WTC11 (cell line): Measurements from ENCODE around the gene STIM2. TPM values are rescaled to one million over a fixed set of nuclear protein-coding genes. Genes with fewer than 3 reads are reported as not detected.

ENCODE experiments used
- ATAC-seq: fragments of 200-7000 bp; cut with Tn5 transposase; 2 replicates; pipeline ENCODE4 v1.10.0; 2021; ENCODE audit warnings: mild to moderate bottlenecking, moderate library complexity
- CTCF ChIA-PET: fragments of 300-600 bp; sonication (Branson Sonifier 250); formaldehyde crosslinking; loops from one replicate; lab custom pipeline; 2021; ENCODE audit warnings: antibody characterized with exemption; lab: Charles Lee
- POLR2A ChIA-PET: fragments of 350-600 bp; sonication (Branson Sonifier 250); formaldehyde crosslinking; loops from one replicate; lab custom pipeline; 2021; ENCODE audit warnings: antibody characterized with exemption; lab: Charles Lee
- DNase-seq: peaks from one replicate; pipeline ENCODE4 v3.0.0; 2021; ENCODE audit warnings: low spot score
- H3K27ac Mint-ChIP-seq: 2 replicates; pipeline ENCODE4 v1.8.0; 2021; ENCODE audit warnings: mixed read lengths
- H3K27me3 Mint-ChIP-seq: 2 replicates; pipeline ENCODE4 v1.8.0; 2021; ENCODE audit warnings: low read depth, mild to moderate bottlenecking, moderate library complexity, mixed read lengths
- H3K36me3 Mint-ChIP-seq: 2 replicates; pipeline ENCODE4 v1.8.0; 2021; ENCODE audit warnings: mixed read lengths
- H3K4me1 Mint-ChIP-seq: 2 replicates; pipeline ENCODE4 v1.8.0; 2022; ENCODE audit warnings: mixed read lengths
- H3K4me3 Mint-ChIP-seq: 2 replicates; pipeline ENCODE4 v1.8.0; 2021; ENCODE audit warnings: mild to moderate bottlenecking, moderate library complexity, mixed read lengths
- H3K9me3 Mint-ChIP-seq: 2 replicates; pipeline ENCODE4 v1.8.0; 2021; ENCODE audit warnings: mixed read lengths
- CREB1 ChIP-seq: sonication (generic); formaldehyde crosslinking; IDR thresholded peaks from 2 replicates; pipeline ENCODE4 v1.8.0; 2023; ENCODE audit warnings: mild to moderate bottlenecking, missing genetic modification reagents
- HMGA2 ChIP-seq: fragments of 250-450 bp; sonication (Bioruptor Pico); IDR thresholded peaks from 2 replicates; pipeline ENCODE4 v1.4.0; 2021; ENCODE audit warnings: mild to moderate bottlenecking, moderate library complexity
- MXD4 ChIP-seq: fragments of 250-450 bp; sonication (Bioruptor Pico); IDR thresholded peaks from 2 replicates; pipeline ENCODE4 v1.8.0; 2021; ENCODE audit warnings: mild to moderate bottlenecking, moderate library complexity, borderline replicate concordance
- MYBL2 ChIP-seq: sonication (generic); formaldehyde crosslinking; IDR thresholded peaks from 2 replicates; pipeline ENCODE4 v1.8.1; 2023; ENCODE audit warnings: mild to moderate bottlenecking, moderate library complexity, missing genetic modification reagents
- NFE2L1 ChIP-seq: sonication (generic); formaldehyde crosslinking; IDR thresholded peaks from 2 replicates; pipeline ENCODE4 v1.8.1; 2023; ENCODE audit warnings: missing genetic modification reagents
- NR3C1 ChIP-seq: sonication (generic); formaldehyde crosslinking; conservative IDR thresholded peaks from 2 replicates; pipeline ENCODE4 v1.8.1; 2023; ENCODE audit warnings: low read depth, mild to moderate bottlenecking, missing genetic modification reagents
- OVOL2 ChIP-seq: fragments of 250-450 bp; sonication (Bioruptor Pico); IDR thresholded peaks from 2 replicates; pipeline ENCODE4 v1.9.0; 2021; ENCODE audit warnings: mild to moderate bottlenecking, borderline replicate concordance
- SMAD3 ChIP-seq: sonication (generic); formaldehyde crosslinking; IDR thresholded peaks from 2 replicates; pipeline ENCODE4 v1.8.0; 2022; ENCODE audit warnings: missing genetic modification reagents, mild to moderate bottlenecking, borderline replicate concordance
- TEAD1 ChIP-seq: sonication (generic); formaldehyde crosslinking; IDR thresholded peaks from 2 replicates; pipeline ENCODE4 v1.8.0; 2022; ENCODE audit warnings: mild to moderate bottlenecking, missing genetic modification reagents
- TP53 ChIP-seq: sonication (generic); formaldehyde crosslinking; IDR thresholded peaks from 2 replicates; pipeline ENCODE4 v1.8.1; 2023; ENCODE audit warnings: mild to moderate bottlenecking, missing genetic modification reagents
- ZBTB21 ChIP-seq: sonication (generic); formaldehyde crosslinking; IDR thresholded peaks from 2 replicates; pipeline ENCODE4 v1.8.1; 2023; ENCODE audit warnings: mild to moderate bottlenecking, missing genetic modification reagents, borderline replicate concordance
- ZNF121 ChIP-seq: sonication (generic); formaldehyde crosslinking; IDR thresholded peaks from 2 replicates; pipeline ENCODE4 v1.8.0; 2023; ENCODE audit warnings: missing genetic modification reagents
- ZNF219 ChIP-seq: sonication (generic); formaldehyde crosslinking; IDR thresholded peaks from 2 replicates; pipeline ENCODE4 v1.8.0; 2023; ENCODE audit warnings: missing genetic modification reagents, mild to moderate bottlenecking, borderline replicate concordance
- ZNF232 ChIP-seq: sonication (generic); formaldehyde crosslinking; IDR thresholded peaks from 2 replicates; pipeline ENCODE4 v1.8.0; 2022; ENCODE audit warnings: mild to moderate bottlenecking, missing genetic modification reagents
- ZNF671 ChIP-seq: fragments of 250-450 bp; sonication (Bioruptor Pico); IDR thresholded peaks from 2 replicates; pipeline ENCODE4 v1.8.0; 2021; ENCODE audit warnings: mild to moderate bottlenecking
- total RNA-seq: library from RNA; stranded (reverse); gene quantifications from 3 replicates; pipeline ENCODE4 v1.2.3, GENCODE V29; 2021
- TF ChIP-seq, protein P1 (sequence below): fragments of 250-450 bp; sonication (Bioruptor Pico); IDR thresholded peaks from 2 replicates; pipeline ENCODE4 v1.9.0; 2021; ENCODE audit warnings: moderate library complexity, mild to moderate bottlenecking, inconsistent platforms, borderline replicate concordance
- TF ChIP-seq, protein P2 (sequence below): sonication (generic); formaldehyde crosslinking; IDR thresholded peaks from 2 replicates; pipeline ENCODE4 v1.8.1; 2022; ENCODE audit warnings: low read depth, mild to moderate bottlenecking, moderate library complexity, missing genetic modification reagents, borderline replicate concordance
- TF ChIP-seq, protein P3 (sequence below): sonication (generic); formaldehyde crosslinking; IDR thresholded peaks from 2 replicates; pipeline ENCODE4 v1.8.0; 2023; ENCODE audit warnings: mild to moderate bottlenecking, missing genetic modification reagents
- TF ChIP-seq, protein P4 (sequence below): sonication (generic); formaldehyde crosslinking; IDR thresholded peaks from 2 replicates; pipeline ENCODE4 v1.8.1; 2023; ENCODE audit warnings: mild to moderate bottlenecking, missing genetic modification reagents
- TF ChIP-seq, protein P5 (sequence below): sonication (generic); formaldehyde crosslinking; IDR thresholded peaks from 2 replicates; pipeline ENCODE4 v1.8.1; 2023; ENCODE audit warnings: mild to moderate bottlenecking, missing genetic modification reagents, moderate library complexity
- TF ChIP-seq, protein P6 (sequence below): sonication (generic); formaldehyde crosslinking; IDR thresholded peaks from 2 replicates; pipeline ENCODE4 v1.8.1; 2022; ENCODE audit warnings: mild to moderate bottlenecking, missing genetic modification reagents, moderate library complexity, borderline replicate concordance

STIM2 gene
- total RNA-seq, 1 experiment from 2014 or later, result 22.4 TPM

DNA sequence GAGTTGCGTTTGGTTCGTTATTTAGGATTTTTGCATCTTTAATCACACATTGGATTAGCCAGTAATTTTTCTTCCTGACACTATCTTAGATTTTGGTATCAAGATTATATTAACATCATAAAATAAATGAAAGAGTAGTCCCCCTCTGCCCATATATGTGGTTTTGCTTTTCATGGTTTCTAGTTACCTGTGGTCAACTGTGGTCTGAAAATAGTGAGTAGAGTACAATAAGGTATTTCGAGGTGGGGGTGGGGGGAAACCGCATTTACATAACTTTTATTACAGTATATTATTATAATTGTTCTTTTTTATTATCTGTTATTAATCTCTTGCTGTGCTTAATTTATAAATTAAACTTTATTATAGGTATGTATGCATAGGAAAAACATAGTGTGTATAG lies 152.4 kb downstream of the STIM2 start:
- DNase-seq, result no peak
- Mint-ChIP-seq H3K4me1 (peaks cover 10% of the 10 kb centered on the region), H3K27me3 (no peaks in the 10 kb centered on the region), H3K36me3 (no peaks in the 10 kb centered on the region), H3K4me3 (no peak overlapping the region), H3K9me3 (no peaks in the 10 kb centered on the region), H3K27ac (no peak overlapping the region)
- no peak for ATAC-seq
- TF ChIP-seq ZBTB21 (CRISPR knock-in tag) (no peak), ZNF219 (no peak), HMGA2 (no peak), OVOL2 (CRISPR knock-in tag) (no peak), MXD4 (CRISPR knock-in tag) (no peak), TEAD1 (CRISPR knock-in tag) (no peak), ZNF121 (CRISPR knock-in tag) (no peak), CREB1 (CRISPR knock-in tag) (no peak), ZNF671 (CRISPR knock-in tag) (no peak), SMAD3 (no peak), TP53 (no peak), MYBL2 (CRISPR knock-in tag) (no peak), ZNF232 (CRISPR knock-in tag) (no peak)
- TF ChIP-seq, protein P1, sequence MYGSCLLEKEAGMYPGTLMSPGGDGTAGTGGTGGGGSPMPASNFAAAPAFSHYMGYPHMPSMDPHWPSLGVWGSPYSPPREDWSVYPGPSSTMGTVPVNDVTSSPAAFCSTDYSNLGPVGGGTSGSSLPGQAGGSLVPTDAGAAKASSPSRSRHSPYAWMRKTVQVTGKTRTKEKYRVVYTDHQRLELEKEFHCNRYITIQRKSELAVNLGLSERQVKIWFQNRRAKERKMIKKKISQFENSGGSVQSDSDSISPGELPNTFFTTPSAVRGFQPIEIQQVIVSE (CRISPR knock-in tag), result no peak
- TF ChIP-seq, protein P2, sequence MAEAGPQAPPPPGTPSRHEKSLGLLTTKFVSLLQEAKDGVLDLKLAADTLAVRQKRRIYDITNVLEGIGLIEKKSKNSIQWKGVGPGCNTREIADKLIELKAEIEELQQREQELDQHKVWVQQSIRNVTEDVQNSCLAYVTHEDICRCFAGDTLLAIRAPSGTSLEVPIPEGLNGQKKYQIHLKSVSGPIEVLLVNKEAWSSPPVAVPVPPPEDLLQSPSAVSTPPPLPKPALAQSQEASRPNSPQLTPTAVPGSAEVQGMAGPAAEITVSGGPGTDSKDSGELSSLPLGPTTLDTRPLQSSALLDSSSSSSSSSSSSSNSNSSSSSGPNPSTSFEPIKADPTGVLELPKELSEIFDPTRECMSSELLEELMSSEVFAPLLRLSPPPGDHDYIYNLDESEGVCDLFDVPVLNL (CRISPR knock-in tag), result no peak
- TF ChIP-seq, protein P3, sequence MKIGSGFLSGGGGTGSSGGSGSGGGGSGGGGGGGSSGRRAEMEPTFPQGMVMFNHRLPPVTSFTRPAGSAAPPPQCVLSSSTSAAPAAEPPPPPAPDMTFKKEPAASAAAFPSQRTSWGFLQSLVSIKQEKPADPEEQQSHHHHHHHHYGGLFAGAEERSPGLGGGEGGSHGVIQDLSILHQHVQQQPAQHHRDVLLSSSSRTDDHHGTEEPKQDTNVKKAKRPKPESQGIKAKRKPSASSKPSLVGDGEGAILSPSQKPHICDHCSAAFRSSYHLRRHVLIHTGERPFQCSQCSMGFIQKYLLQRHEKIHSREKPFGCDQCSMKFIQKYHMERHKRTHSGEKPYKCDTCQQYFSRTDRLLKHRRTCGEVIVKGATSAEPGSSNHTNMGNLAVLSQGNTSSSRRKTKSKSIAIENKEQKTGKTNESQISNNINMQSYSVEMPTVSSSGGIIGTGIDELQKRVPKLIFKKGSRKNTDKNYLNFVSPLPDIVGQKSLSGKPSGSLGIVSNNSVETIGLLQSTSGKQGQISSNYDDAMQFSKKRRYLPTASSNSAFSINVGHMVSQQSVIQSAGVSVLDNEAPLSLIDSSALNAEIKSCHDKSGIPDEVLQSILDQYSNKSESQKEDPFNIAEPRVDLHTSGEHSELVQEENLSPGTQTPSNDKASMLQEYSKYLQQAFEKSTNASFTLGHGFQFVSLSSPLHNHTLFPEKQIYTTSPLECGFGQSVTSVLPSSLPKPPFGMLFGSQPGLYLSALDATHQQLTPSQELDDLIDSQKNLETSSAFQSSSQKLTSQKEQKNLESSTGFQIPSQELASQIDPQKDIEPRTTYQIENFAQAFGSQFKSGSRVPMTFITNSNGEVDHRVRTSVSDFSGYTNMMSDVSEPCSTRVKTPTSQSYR (CRISPR knock-in tag), result no peak
- TF ChIP-seq, protein P4, sequence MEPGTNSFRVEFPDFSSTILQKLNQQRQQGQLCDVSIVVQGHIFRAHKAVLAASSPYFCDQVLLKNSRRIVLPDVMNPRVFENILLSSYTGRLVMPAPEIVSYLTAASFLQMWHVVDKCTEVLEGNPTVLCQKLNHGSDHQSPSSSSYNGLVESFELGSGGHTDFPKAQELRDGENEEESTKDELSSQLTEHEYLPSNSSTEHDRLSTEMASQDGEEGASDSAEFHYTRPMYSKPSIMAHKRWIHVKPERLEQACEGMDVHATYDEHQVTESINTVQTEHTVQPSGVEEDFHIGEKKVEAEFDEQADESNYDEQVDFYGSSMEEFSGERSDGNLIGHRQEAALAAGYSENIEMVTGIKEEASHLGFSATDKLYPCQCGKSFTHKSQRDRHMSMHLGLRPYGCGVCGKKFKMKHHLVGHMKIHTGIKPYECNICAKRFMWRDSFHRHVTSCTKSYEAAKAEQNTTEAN (CRISPR knock-in tag), result no peak
- CTCF ChIA-PET, result no interaction called here
- POLR2A ChIA-PET, result no interaction called here

DNA sequence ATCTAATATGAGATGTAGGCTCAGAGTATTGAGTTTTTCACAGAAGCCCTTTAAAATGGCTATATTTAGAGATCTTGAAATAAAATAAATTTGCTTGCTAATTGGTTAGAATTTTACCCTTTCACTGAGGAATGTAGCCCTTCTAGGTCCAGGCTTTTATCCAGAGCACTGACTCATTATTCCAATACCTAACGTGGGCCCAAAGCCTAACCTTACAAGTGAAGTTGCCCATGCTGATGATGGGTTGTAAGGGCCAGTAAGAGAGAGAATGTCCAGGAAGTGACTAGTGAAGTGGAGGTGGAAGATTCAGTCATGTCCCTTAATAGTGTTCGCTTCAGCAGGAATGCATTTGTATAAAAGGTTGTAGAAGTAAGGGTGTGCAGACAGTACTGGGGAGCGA lies 155.9 kb downstream of the STIM2 start:
- no peaks in the 10 kb centered on the region for H3K9me3 Mint-ChIP-seq
- H3K27ac Mint-ChIP-seq, result peak overlapping the region; percentile 13; the same call in 1 of the 2 replicates
- TF ChIP-seq NFE2L1 (CRISPR knock-in tag), result no peak
- TF ChIP-seq, protein P5, sequence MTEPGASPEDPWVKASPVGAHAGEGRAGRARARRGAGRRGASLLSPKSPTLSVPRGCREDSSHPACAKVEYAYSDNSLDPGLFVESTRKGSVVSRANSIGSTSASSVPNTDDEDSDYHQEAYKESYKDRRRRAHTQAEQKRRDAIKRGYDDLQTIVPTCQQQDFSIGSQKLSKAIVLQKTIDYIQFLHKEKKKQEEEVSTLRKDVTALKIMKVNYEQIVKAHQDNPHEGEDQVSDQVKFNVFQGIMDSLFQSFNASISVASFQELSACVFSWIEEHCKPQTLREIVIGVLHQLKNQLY, result no peak
- TF ChIP-seq NR3C1, result no peak
- TF ChIP-seq, protein P6, sequence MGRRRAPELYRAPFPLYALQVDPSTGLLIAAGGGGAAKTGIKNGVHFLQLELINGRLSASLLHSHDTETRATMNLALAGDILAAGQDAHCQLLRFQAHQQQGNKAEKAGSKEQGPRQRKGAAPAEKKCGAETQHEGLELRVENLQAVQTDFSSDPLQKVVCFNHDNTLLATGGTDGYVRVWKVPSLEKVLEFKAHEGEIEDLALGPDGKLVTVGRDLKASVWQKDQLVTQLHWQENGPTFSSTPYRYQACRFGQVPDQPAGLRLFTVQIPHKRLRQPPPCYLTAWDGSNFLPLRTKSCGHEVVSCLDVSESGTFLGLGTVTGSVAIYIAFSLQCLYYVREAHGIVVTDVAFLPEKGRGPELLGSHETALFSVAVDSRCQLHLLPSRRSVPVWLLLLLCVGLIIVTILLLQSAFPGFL, result no peak
- TF ChIP-seq, all 79 proteins: peak for 0
- CTCF ChIA-PET, result no interaction called here
- ATAC-seq, result peak; percentile 39
- DNase-seq, result no peak
- Mint-ChIP-seq H3K36me3 (peaks cover 5% of the 10 kb centered on the region; the same call in 1 of the 2 replicates), H3K4me3 (no peak overlapping the region), H3K4me1 (peaks cover 10% of the 10 kb centered on the region), H3K27me3 (no peaks in the 10 kb centered on the region)
- POLR2A ChIA-PET, result no interaction called here
